Pancreas (tissue), 10 donors: ENCODE results near the gene MAN2B1. TPM values are rescaled to one million over a fixed set of nuclear protein-coding genes. Genes with fewer than 3 reads are reported as not detected.

Experiments used
- ATAC-seq, 4 donors: fragments of 200-7000 bp; cut with Tn5 transposase; one replicate each; pipeline versions ENCODE4 v1.8.0 to v1.9.1; 2020; ENCODE audit warnings: mild to moderate bottlenecking in 4 of 4, moderate library complexity in 4 of 4
- DNase-seq, 6 donors: peaks; one replicate each; pipeline ENCODE4 v3.0.0-alpha.2; 2020
- FAIRE-seq: peaks from 2 replicates; lab custom pipeline; 2012; peaks lifted over from hg19 to GRCh38; lab: Jason Lieb, UNC
- H3K27ac ChIP-seq, 4 donors: fragments of 200-600 bp; sonication (generic); 1 replicate in 3 of 4; 2 replicates in 1 of 4; pipeline versions ENCODE4 v1.5.0 to v1.8.0; 2020
- H3K27me3 ChIP-seq, 4 donors: fragments of 200-600 bp; one replicate each; pipeline ENCODE4 v1.8.0; 2021
- H3K36me3 ChIP-seq, 3 donors: fragments of 200-600 bp; sonication (generic) in 1 of 3; one replicate each; pipeline versions ENCODE4 v1.5.0 to v1.8.0; 2020 to 2021
- H3K4me1 ChIP-seq, 3 donors: fragments of 200-600 bp; one replicate each; pipeline ENCODE4 v1.8.0; 2021
- H3K4me3 ChIP-seq, 4 donors: fragments of 200-600 bp; sonication (generic) in 2 of 4; one replicate each; pipeline versions ENCODE4 v1.5.0 to v1.8.0; 2020 to 2021
- H3K9me3 ChIP-seq, 4 donors: fragments of 200-600 bp; one replicate each; pipeline ENCODE4 v1.8.0; 2021
- CTCF ChIP-seq, 4 donors: fragments of 200-600 bp; sonication (generic) in 3 of 4; IDR thresholded peaks; one replicate each; pipeline versions ENCODE4 v1.5.0 to v1.8.0; 2021; ENCODE audit warnings: antibody characterized with exemption in 4 of 4
- WGBS, 2 donors: extraction: QIAGEN DNeasy Blood & Tissue Kit; methylation state at CpG; one replicate each; pipeline ENCODE4 v1.1.7; 2013; 5-methylcytosine and 5-hydroxymethylcytosine counted together
- intact Hi-C, 3 donors: fragments of 100-400 bp; cut with DNase I; formaldehyde crosslinking; loops; one replicate each; pipeline versions ENCODE4 v1.11.1 to v1.14.2; 2022
- polyA plus RNA-seq, 2 donors: library from polyadenylated mRNA; stranded (reverse); fragments of 200-250 nt; gene quantifications; one replicate each; pipeline ENCODE4 v1.2.3, GENCODE V29; 2013
- total RNA-seq, 6 donors: library from RNA; stranded (reverse); fragmentation: NEBNext Ultra II Directional in 4 of 6; extraction: Animal tissue kit (Norgen Biotek cat#: 25700) in 4 of 6; gene quantifications; one replicate each; pipeline versions ENCODE4 v1.2.1 to v1.2.4, GENCODE V29; 2021 to 2023
- donor health status: healthy with polysubstance abuse.
- donor health status: DM: no; HTN: no; CAD: no; lungs with moderate emphysema.
- donor health status: DM: no; HTN: no; CAD: no.
- donor health status: control.
- donor health status: control.
- donor health status: Bipolar disorder and iron deficiency.
- donor health status: DM: yes; HTN: yes; CAD: no.
- donor health status: DM: no; HTN: no; CAD: no.
- donor health status: DM: no; HTN: no; CAD: no.
- donor health status: DM: yes; HTN: yes; CAD: no.

Gene MAN2B1
- total and polyA plus RNA-seq, 8 donors, result 30.2 to 92.8 (median 52.4) TPM

GRCh38 chr19:12665671-12666264 is 774 bp downstream of the MAN2B1 start:
- H3K27me3 ChIP-seq, result no peaks in the 10 kb centered on the region
- no peak for TF ChIP-seq CTCF (IDR thresholded peaks at IDR 0.05)
- 36 to 50% methylated on average over 12 of the region's 12 CpGs for WGBS, 2 donors
- H3K27ac ChIP-seq, result peak overlapping the region in 1 of 4 donors; percentile 63
- DNase-seq, result no peak
- no peaks in the 10 kb centered on the region for H3K9me3 ChIP-seq
- peak overlapping the region; percentile 75 to 84 (median 82) for H3K4me3 ChIP-seq
- H3K4me1 ChIP-seq, result peaks cover 4 to 26% (median 7%) of the 10 kb centered on the region in 3 donors
- H3K36me3 ChIP-seq, result peaks cover 0 to 10% (median 0%) of the 10 kb centered on the region in 3 donors
- intact Hi-C loops, result no loop called here
- no peak for FAIRE-seq
- ATAC-seq, result no peak

GRCh38 chr19:12665281-12665573 is 1.3 kb downstream of the MAN2B1 start:
- intact Hi-C loops, result no loop called here
- 85 to 93% methylated on average over 10 of the region's 10 CpGs for WGBS, 2 donors
- Histone ChIP-seq H3K27ac (no peak overlapping the region), H3K36me3 (peaks cover 0 to 12% (median 0%) of the 10 kb centered on the region in 3 donors), H3K4me3 (peak overlapping the region in 1 of 4 donors; percentile 84), H3K4me1 (peaks cover 4 to 21% (median 7%) of the 10 kb centered on the region in 3 donors), H3K9me3 (no peaks in the 10 kb centered on the region), H3K27me3 (no peaks in the 10 kb centered on the region)
- no peak for TF ChIP-seq CTCF (IDR thresholded peaks at IDR 0.05)
- FAIRE-seq (no peak), DNase-seq (peak in 1 of 6 donors; percentile 56), ATAC-seq (no peak)

GRCh38 chr19:12664406-12665280 is 1.9 kb downstream of the MAN2B1 start:
- Histone ChIP-seq H3K9me3 (no peaks in the 10 kb centered on the region), H3K36me3 (peaks cover 0 to 12% (median 0%) of the 10 kb centered on the region in 3 donors), H3K27ac (no peak overlapping the region), H3K4me3 (peak overlapping the region in 1 of 4 donors; percentile 84), H3K4me1 (peaks cover 4 to 21% (median 7%) of the 10 kb centered on the region in 3 donors), H3K27me3 (no peaks in the 10 kb centered on the region)
- intact Hi-C loops, result no loop called here
- DNase-seq, result no peak
- no peak for FAIRE-seq
- no peak for ATAC-seq
- TF ChIP-seq CTCF (IDR thresholded peaks at IDR 0.05), result no peak
- 86 to 89% methylated on average over 29 of the region's 29 CpGs for WGBS, 2 donors

- no peak for TF ChIP-seq CTCF (IDR thresholded peaks at IDR 0.05)
- Histone ChIP-seq H3K4me1 (peaks cover 0 to 3% (median 0%) of the 10 kb centered on the region in 3 donors), H3K36me3 (peaks cover 0 to 12% (median 0%) of the 10 kb centered on the region in 3 donors), H3K4me3 (no peak overlapping the region), H3K27me3 (no peaks in the 10 kb centered on the region), H3K27ac (no peak overlapping the region), H3K9me3 (no peaks in the 10 kb centered on the region)
- ATAC-seq (no peak), DNase-seq (no peak), FAIRE-seq (no peak)
- intact Hi-C loops, result no loop called here
- 90% methylated on average over 12 of the region's 12 CpGs for WGBS, 2 donors
Measured at GRCh38 chr19:12660980-12661379, 5.6 kb downstream of the MAN2B1 start.
